Activated CD4-positive, alpha-beta T cell treated with anti-CD3 and anti-CD28 coated beads, Interleukin-2, amount 10 ng/mL, durations not matched to agents 7 days and 5 days (primary cell): ENCODE results near the gene LMF1. TPM values are rescaled to one million over a fixed set of nuclear protein-coding genes. Genes with fewer than 3 reads are reported as not detected.

Experiments used
- CTCF ChIA-PET: fragments of 350-600 bp; sonication (Branson Sonifier 250); formaldehyde crosslinking; loops from one replicate; lab custom pipeline; 2021; ENCODE audit warnings: antibody characterized with exemption; lab: Charles Lee
- POLR2A ChIA-PET: fragments of 350-600 bp; sonication (Branson Sonifier 250); formaldehyde crosslinking; loops from one replicate; lab custom pipeline; 2021; ENCODE audit warnings: antibody characterized with exemption; lab: Charles Lee
- DNase-seq: peaks from one replicate; pipeline ENCODE4 v3.0.0-alpha.2; 2020
- H3K27ac Mint-ChIP-seq: one replicate; pipeline ENCODE4 v1.8.0; 2021; ENCODE audit warnings: mild to moderate bottlenecking, moderate library complexity, mixed read lengths
- H3K27me3 Mint-ChIP-seq: one replicate; pipeline ENCODE4 v1.8.0; 2021; ENCODE audit warnings: mixed read lengths
- H3K36me3 Mint-ChIP-seq: one replicate; pipeline ENCODE4 v1.8.0; 2021; ENCODE audit warnings: low read depth, mixed read lengths
- H3K4me1 Mint-ChIP-seq: one replicate; pipeline ENCODE4 v1.8.0; 2021; ENCODE audit warnings: mixed read lengths
- H3K4me3 Mint-ChIP-seq: one replicate; pipeline ENCODE4 v1.8.0; 2021; ENCODE audit warnings: mild to moderate bottlenecking, moderate library complexity, mixed read lengths
- H3K9me3 Mint-ChIP-seq: one replicate; pipeline ENCODE4 v1.8.0; 2021; ENCODE audit warnings: mixed read lengths
- total RNA-seq, 2 experiments: library from RNA; stranded (reverse); gene quantifications; one replicate each; pipeline ENCODE4 v1.2.3, GENCODE V29; 2021

The LMF1 gene
- total RNA-seq, 2 experiments from 2014 or later: 20.5 to 23.0 TPM

- Mint-ChIP-seq H3K27me3 (peaks cover 23% of the 10 kb centered on the region), H3K27ac (no peak overlapping the region), H3K4me1 (peaks cover 2% of the 10 kb centered on the region), H3K9me3 (no peaks in the 10 kb centered on the region), H3K36me3 (no peaks in the 10 kb centered on the region), H3K4me3 (no peak overlapping the region)
- no peak for DNase-seq
- CTCF ChIA-PET: interaction anchor here (1.1 to 1.4 kb wide), 2 partner anchors 10 to 16 kb away, joined by 3 read pairs; no protein-coding TSS in a partner anchor
- POLR2A ChIA-PET: no interaction called here
Measured at GRCh38 chr16:979147-979546, 8.4 kb upstream of the LMF1 start.

- no peak for DNase-seq
- peaks cover 23% of the 10 kb centered on the region for H3K27me3 Mint-ChIP-seq
- peaks cover 2% of the 10 kb centered on the region for H3K4me1 Mint-ChIP-seq
- H3K27ac Mint-ChIP-seq: no peak overlapping the region
- H3K36me3 Mint-ChIP-seq: no peaks in the 10 kb centered on the region
- no peak overlapping the region for H3K4me3 Mint-ChIP-seq
- no peaks in the 10 kb centered on the region for H3K9me3 Mint-ChIP-seq
- ChIA-PET POLR2A (no interaction called here), CTCF (interaction anchor here (0.5 to 1.4 kb wide), 3 partner anchors 10 to 670 kb away, joined by 3 read pairs; no protein-coding TSS in a partner anchor)
Measured at GRCh38 chr16:978403-978802, 7.6 kb upstream of the LMF1 start.

GRCh38 chr16:977896-978295 lies 7.1 kb upstream of the LMF1 start:
- H3K9me3 Mint-ChIP-seq: no peaks in the 10 kb centered on the region
- ChIA-PET CTCF (interaction anchor here (0.5 to 0.6 kb wide), 2 partner anchors 166 to 670 kb away, joined by 3 read pairs; no protein-coding TSS in a partner anchor), POLR2A (no interaction called here)
- peaks cover 2% of the 10 kb centered on the region for H3K4me1 Mint-ChIP-seq
- peaks cover 19% of the 10 kb centered on the region for H3K27me3 Mint-ChIP-seq
- DNase-seq: no peak
- H3K4me3 Mint-ChIP-seq: no peak overlapping the region
- H3K36me3 Mint-ChIP-seq: no peaks in the 10 kb centered on the region
- no peak overlapping the region for H3K27ac Mint-ChIP-seq

DNA sequence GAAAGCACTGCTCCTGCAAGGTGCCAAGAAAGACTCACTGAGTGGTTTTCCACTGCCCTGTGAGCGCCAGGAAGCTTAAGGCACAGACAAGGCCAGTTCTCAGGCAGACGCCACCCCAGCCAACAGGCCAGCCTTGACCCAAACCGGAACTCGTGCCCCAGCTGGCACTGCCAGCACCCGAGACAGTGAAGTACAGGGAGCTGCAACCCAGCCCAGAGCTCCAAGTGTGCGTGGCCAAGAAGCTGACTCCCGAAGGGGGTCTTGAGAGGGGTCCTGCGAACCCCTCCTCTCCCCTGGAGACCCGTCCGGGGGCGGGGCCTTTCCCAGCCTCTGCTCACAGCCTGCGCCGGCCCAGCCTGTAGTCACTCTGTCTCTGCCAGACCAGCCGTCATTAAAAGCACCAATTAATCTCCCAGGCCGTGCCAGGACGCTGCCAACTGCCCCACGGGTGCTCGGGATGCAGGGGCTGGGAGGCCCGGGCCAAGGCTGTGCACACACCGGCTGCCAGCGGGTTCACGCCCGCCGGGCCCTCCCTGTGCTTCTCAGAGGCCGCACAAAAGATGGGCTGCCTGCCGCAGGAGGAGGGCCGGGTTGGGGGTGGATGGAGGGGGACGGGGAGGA lies 6.4 kb upstream of the LMF1 start:
- ChIA-PET CTCF (no interaction called here), POLR2A (no interaction called here)
- peaks cover 16% of the 10 kb centered on the region for H3K27me3 Mint-ChIP-seq
- H3K36me3 Mint-ChIP-seq: no peaks in the 10 kb centered on the region
- H3K27ac Mint-ChIP-seq: no peak overlapping the region
- H3K9me3 Mint-ChIP-seq: no peaks in the 10 kb centered on the region
- DNase-seq: no peak
- peaks cover 2% of the 10 kb centered on the region for H3K4me1 Mint-ChIP-seq
- no peak overlapping the region for H3K4me3 Mint-ChIP-seq

DNA sequence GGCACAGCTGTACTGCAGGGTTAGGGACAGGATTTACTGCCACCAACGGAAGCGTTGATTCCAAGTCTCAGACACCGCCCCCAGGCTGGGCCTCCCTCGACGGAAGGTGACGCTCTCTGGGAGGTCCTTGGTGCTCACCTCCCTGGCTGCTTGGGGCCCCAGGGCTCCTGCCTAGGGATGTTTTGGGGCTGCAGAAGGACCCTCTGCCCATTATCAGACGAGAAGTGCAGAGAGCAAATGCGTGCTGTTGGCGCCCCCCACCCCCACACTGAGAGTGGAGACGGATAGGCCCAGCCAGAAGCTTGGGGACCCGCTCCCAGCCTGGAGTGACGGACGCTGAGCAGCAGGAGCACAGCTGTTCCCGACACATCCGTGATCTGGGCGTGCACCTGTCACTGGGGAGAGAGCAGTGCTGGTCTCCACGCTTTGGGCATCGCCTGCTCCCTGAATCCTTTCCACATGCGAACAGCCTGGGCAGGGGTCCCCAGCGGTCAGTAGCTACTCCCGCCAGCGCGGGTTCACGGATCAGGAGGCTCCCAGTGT lies 5.7 kb upstream of the LMF1 start:
- DNase-seq: peak; percentile 36
- POLR2A ChIA-PET: no interaction called here

DNA sequence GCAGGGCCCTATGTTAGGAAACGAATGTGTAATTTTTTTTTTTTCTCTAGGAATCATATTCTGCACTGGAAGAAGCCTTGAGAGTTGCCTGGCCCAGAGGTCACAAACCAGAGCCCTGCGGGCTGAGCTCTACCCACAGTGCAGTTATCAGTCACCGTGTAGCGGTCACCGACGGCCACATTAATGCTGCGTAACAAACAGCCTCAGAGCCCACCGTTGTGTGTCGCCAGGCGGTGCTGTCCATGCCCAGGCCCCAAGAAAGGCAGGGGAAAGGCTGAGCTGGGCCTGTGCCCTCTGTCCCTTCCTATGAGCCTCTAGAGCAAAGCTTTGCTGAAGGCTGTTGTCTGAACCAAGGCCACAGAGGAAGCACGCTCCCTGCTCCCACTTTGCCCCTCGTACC lies 4.5 kb upstream of the LMF1 start:
- no peaks in the 10 kb centered on the region for H3K9me3 Mint-ChIP-seq
- CTCF ChIA-PET: no interaction called here
- H3K27ac Mint-ChIP-seq: no peak overlapping the region
- H3K4me1 Mint-ChIP-seq: peaks cover 7% of the 10 kb centered on the region
- H3K27me3 Mint-ChIP-seq: peaks cover 16% of the 10 kb centered on the region
- no peak for DNase-seq
- no peak overlapping the region for H3K4me3 Mint-ChIP-seq
- POLR2A ChIA-PET: no interaction called here
- H3K36me3 Mint-ChIP-seq: no peaks in the 10 kb centered on the region

More for the DNA sequence above, 5.7 kb upstream of the LMF1 start:
- peaks cover 20% of the 10 kb centered on the region for H3K27me3 Mint-ChIP-seq
- H3K27ac Mint-ChIP-seq: peak overlapping the region; percentile 50
- peaks cover 7% of the 10 kb centered on the region for H3K4me1 Mint-ChIP-seq
- no peaks in the 10 kb centered on the region for H3K9me3 Mint-ChIP-seq
- no peaks in the 10 kb centered on the region for H3K36me3 Mint-ChIP-seq
- no peak overlapping the region for H3K4me3 Mint-ChIP-seq
- CTCF ChIA-PET: no interaction called here

DNA sequence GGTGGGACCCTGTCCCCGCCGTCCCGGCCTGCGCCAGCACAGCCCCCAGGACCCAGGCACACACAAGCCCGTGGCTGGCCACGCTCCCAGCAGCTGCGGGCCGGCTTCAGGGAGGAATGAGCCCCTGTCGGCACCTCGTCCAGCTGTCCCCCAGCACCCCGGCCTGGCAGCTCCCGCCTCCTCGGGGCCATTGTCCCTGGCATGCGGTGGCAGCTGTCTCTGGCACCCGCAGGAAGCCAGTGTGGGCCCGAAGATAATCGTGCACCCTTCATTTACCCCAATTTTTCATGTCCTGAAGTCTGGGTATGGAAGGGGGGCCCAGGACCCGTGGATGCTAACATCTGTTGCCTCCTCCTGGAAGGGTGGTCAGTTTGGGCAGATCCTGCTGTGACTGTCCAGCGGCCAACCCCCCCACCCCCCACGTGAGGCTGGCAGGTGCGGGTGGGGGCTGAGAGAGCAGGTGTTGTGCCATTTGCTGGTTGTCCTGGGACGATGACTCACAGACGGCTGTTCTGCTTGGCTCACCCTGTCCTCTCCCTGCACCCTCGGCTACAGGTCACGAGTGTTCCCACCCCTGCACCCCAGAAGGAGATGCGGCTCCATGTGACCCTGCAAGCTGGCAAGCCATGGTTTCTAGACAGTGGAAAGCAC lies 4.0 kb upstream of the LMF1 start:
- H3K27ac Mint-ChIP-seq: no peak overlapping the region
- POLR2A ChIA-PET: no interaction called here
- DNase-seq: no peak
- no peak overlapping the region for H3K4me3 Mint-ChIP-seq
- H3K9me3 Mint-ChIP-seq: no peaks in the 10 kb centered on the region
- peaks cover 8% of the 10 kb centered on the region for H3K4me1 Mint-ChIP-seq
- H3K36me3 Mint-ChIP-seq: no peaks in the 10 kb centered on the region
- CTCF ChIA-PET: no interaction called here
- peaks cover 16% of the 10 kb centered on the region for H3K27me3 Mint-ChIP-seq

- no peak for DNase-seq
- Mint-ChIP-seq H3K27ac (no peak overlapping the region), H3K36me3 (no peaks in the 10 kb centered on the region), H3K27me3 (peaks cover 12% of the 10 kb centered on the region), H3K4me1 (peaks cover 12% of the 10 kb centered on the region), H3K4me3 (no peak overlapping the region), H3K9me3 (no peaks in the 10 kb centered on the region)
- ChIA-PET POLR2A (no interaction called here), CTCF (interaction anchor here (0.7 kb wide), 1 partner anchor 81 kb away, joined by 5 read pairs; no protein-coding TSS in a partner anchor)
Measured at GRCh38 chr16:974001-974601, 3.3 kb upstream of the LMF1 start.

DNA sequence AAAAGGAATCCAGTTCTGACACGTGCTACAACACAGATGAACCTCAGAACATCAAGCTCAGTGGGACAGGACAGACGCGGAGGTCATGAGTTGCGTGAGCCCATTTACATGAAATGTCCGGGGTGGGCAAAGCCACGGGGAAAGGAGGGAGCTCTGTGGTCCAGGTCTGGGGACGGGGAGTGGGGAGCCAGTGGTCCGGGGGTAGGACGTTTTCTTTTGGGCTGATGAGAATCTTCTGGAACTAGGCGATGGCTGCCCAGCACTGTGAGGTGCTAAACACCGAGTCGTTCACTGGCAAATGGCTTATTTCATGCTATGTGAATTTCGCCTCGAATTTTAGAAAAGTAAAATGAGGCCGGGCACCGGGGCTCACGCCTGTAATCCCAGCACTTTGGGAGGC lies 2.6 kb upstream of the LMF1 start:
- H3K4me3 Mint-ChIP-seq: no peak overlapping the region
- POLR2A ChIA-PET: no interaction called here
- H3K36me3 Mint-ChIP-seq: no peaks in the 10 kb centered on the region
- DNase-seq: no peak
- CTCF ChIA-PET: interaction anchor here (0.7 to 1.2 kb wide), 2 partner anchors 9 to 82 kb away, joined by 3 to 5 read pairs; no protein-coding TSS in a partner anchor
- peaks cover 7% of the 10 kb centered on the region for H3K27me3 Mint-ChIP-seq
- no peak overlapping the region for H3K27ac Mint-ChIP-seq
- no peaks in the 10 kb centered on the region for H3K9me3 Mint-ChIP-seq
- peaks cover 17% of the 10 kb centered on the region for H3K4me1 Mint-ChIP-seq

GRCh38 chr16:972316-973002 lies 1.7 kb upstream of the LMF1 start:
- no peak overlapping the region for H3K4me3 Mint-ChIP-seq
- ChIA-PET POLR2A (no interaction called here), CTCF (interaction anchor here (1.2 to 1.4 kb wide), 2 partner anchors 8 to 9 kb away, joined by 3 to 5 read pairs; partner anchors contain the start of gene SOX8)
- DNase-seq: no peak
- H3K4me1 Mint-ChIP-seq: peaks cover 18% of the 10 kb centered on the region
- H3K36me3 Mint-ChIP-seq: no peaks in the 10 kb centered on the region
- H3K27ac Mint-ChIP-seq: no peak overlapping the region
- H3K9me3 Mint-ChIP-seq: no peaks in the 10 kb centered on the region
- peaks cover 5% of the 10 kb centered on the region for H3K27me3 Mint-ChIP-seq

DNA sequence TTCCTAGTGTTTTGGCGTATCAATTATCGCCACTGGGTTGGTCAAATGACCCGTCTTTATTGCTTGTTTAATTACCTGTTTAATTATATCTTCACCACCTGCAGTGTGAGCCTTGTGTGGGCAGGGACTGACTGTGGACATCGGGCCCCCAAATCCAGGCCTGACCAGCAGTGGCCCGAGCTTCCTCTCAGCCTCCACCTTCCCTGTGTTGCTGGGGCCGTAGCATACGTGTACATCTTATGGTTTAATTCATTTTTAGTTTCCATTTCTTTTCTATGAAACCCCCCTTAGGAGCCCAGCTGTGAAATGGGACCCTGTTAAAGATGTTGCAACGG lies 1.2 kb upstream of the LMF1 start:
- ChIA-PET POLR2A (no interaction called here), CTCF (interaction anchor here (1.4 kb wide), 1 partner anchor 10 kb away, joined by 5 read pairs; the partner anchor contains the start of gene SOX8)
- peaks cover 5% of the 10 kb centered on the region for H3K27me3 Mint-ChIP-seq
- no peaks in the 10 kb centered on the region for H3K36me3 Mint-ChIP-seq
- H3K4me1 Mint-ChIP-seq: peaks cover 18% of the 10 kb centered on the region
- no peaks in the 10 kb centered on the region for H3K9me3 Mint-ChIP-seq
- peak overlapping the region; percentile 35 for H3K4me3 Mint-ChIP-seq
- no peak for DNase-seq
- H3K27ac Mint-ChIP-seq: no peak overlapping the region

GRCh38 chr16:971582-971905 lies 760 bp upstream of the LMF1 start:
- DNase-seq: no peak
- Mint-ChIP-seq H3K4me1 (peaks cover 20% of the 10 kb centered on the region), H3K27me3 (peaks cover 5% of the 10 kb centered on the region), H3K9me3 (no peaks in the 10 kb centered on the region), H3K4me3 (peak overlapping the region; percentile 64), H3K36me3 (peaks cover 4% of the 10 kb centered on the region), H3K27ac (peak overlapping the region; percentile 68)
- ChIA-PET CTCF (interaction anchor here (1.4 kb wide), 1 partner anchor 10 kb away, joined by 5 read pairs; the partner anchor contains the start of gene SOX8), POLR2A (no interaction called here)
